Measurements from ENCODE around the gene TIMELESS. TPM values are rescaled to one million over a fixed set of nuclear protein-coding genes. Genes with fewer than 3 reads are reported as not detected.
"Not testable (repeated sequence)": the region's sequence is repeated elsewhere in the genome, so short reads cannot be mapped to it uniquely, and the experiment has no call there.

The TIMELESS gene
- total RNA-seq (1 to 10 TPM; 5.0 to 5.1 TPM), total RNA-seq (14.0 to 18.4 reads per million in 2 donors)

DNA sequence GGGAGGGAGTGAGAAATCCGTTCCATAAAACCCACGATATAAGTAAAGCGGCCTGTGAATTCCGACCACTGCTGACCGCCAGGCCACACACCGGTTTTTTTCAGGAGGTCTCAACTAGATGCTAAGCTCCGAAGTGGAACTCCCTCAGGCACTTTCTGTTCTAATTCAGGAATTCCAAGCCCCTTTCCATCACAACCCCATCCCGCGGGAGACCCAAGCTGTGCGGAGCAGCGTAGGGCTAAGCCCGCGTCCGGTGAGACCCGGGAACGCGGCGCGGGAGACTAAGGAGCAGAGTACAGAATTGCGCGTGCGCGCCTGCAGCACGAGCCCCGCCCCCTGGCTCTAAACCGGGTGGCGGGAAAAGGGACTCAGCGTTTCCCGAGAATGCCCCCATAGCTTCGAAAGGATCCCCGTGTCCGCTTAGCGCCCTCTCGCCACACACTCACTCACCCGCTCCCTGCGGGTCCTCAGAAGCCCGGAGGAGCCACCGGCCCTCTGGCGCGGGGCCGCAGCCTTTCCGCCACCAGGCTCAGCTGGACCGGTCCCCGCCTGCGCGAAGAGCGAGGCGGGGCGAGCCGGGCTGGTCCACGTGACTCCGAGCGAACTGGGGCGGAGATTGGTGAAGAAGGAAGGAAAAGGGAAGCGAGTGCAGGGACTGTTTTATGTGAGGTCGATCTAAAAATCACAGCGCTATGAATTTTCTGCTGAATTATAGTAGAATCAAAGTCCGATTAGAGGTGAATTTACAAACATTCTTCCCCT is at the start of gene TIMELESS:
Gene TIMELESS, minus strand, starts transcription at position 567 of the 762 bp plus-strand sequence. CDS start 15,256 bp downstream, outside the sequence.
- Mint-ChIP-seq H3K27me3 (peaks cover 8% of the 10 kb centered on the region), H3K4me3 (peak within 1 kb of the TSS; percentile 91), H3K27ac (peak within 1 kb of the TSS; percentile 81), H3K36me3 (ENCODE audit: low read depth) (no peaks in the 10 kb centered on the region), H3K4me1 (peaks cover 22% of the 10 kb centered on the region)
- peak; percentile 70 to 79 (median 77) for DNase-seq
- no peaks in the 10 kb centered on the region for H3K9me3 ChIP-seq (ENCODE audit: control insufficient read depth, low read length, poor library complexity, severe bottlenecking)
- peak; percentile 98 for ATAC-seq

DNA sequence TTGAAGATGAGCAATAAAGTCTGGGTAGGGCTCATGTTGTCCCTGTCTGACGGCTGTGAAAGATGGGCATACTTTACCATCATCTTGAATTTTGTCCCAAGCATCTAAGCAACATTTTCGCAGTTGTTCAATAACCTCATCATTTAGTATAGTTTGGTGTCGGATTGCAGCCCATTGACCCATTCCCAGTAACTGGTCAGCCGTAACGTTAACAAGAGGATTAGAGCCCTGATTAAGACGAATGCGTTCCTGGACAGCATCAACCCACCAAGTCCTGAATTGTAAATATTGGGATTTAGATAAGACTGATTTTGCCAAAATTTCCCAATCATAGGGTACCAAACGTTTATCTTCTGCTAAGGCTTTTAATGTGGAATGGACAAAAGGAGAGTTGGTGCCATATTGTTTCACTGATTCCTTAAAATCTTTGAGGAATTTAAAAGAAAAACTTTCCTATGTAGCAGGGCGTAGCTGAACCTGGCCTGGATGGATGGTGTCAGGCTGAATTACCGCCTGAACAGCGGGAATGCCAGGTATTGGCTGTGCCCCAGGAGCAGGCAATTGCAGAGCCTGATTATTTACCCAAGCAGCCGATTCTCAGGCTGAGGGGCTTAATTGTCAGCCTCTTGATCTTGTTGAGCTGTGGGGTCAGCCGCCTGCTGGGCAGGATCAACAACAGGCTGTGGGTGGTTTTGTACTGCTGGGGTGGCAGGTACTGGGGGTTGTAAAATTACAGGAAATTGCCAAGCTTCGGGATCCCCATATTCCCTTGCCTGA is 49.1 kb upstream of the TIMELESS start:
- not testable (repeated sequence) for H3K27me3 Mint-ChIP-seq; H3K27ac Mint-ChIP-seq; H3K9me3 ChIP-seq (ENCODE audit: control insufficient read depth, low read length, poor library complexity, severe bottlenecking); DNase-seq; ATAC-seq; H3K36me3 Mint-ChIP-seq (ENCODE audit: low read depth); H3K4me3 Mint-ChIP-seq; H3K4me1 Mint-ChIP-seq

GRCh38 chr12:56496704-56497103 is 47.5 kb upstream of the TIMELESS start:
- ATAC-seq; H3K4me1 Mint-ChIP-seq; H3K9me3 ChIP-seq (ENCODE audit: control insufficient read depth, low read length, poor library complexity, severe bottlenecking); H3K27ac Mint-ChIP-seq; H3K27me3 Mint-ChIP-seq; H3K4me3 Mint-ChIP-seq; H3K36me3 Mint-ChIP-seq (ENCODE audit: low read depth): not testable (repeated sequence)
- peak; percentile 22 to 53 (median 29) for DNase-seq

DNA sequence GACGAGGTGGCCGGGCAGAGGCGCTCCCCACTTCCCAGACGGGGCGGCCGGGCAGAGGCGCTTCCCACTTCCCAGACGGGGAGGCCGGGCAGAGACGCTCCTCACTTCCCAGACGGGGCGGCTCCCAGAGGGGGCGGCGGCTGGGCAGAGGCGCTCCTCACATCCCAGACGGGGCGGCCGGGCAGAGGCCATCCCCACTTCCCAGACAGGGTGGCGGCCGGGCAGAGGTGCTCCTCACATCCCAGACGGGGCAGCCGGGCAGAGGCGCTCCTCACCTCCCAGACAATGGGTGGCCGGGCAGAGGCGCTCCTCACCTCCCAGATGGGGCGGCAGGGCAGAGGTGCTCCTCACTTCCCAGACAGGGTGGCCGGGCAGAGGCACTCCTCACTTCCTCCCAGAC is 45.3 kb upstream of the TIMELESS start:
- H3K36me3 Mint-ChIP-seq (ENCODE audit: low read depth); H3K27me3 Mint-ChIP-seq; H3K4me1 Mint-ChIP-seq; DNase-seq; H3K4me3 Mint-ChIP-seq; H3K9me3 ChIP-seq (ENCODE audit: control insufficient read depth, low read length, poor library complexity, severe bottlenecking); ATAC-seq; H3K27ac Mint-ChIP-seq: not testable (repeated sequence)

DNA sequence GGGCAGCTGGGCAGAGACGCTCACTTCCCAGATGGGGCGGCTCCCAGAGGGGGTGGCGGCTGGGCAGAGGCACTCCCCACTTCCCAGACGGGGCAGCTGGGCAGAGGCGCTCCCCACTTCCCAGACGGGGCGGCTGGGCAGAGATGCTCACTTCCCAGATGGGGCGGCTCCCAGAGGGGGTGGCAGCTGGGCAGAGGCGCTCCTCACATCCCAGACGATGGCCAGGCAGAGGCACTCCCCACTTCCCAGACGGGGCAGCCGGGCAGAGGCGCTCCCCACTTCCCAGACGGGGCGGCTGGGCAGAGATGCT is 44.8 kb upstream of the TIMELESS start:
- not testable (repeated sequence) for H3K9me3 ChIP-seq (ENCODE audit: control insufficient read depth, low read length, poor library complexity, severe bottlenecking); ATAC-seq; DNase-seq; H3K27ac Mint-ChIP-seq; H3K36me3 Mint-ChIP-seq (ENCODE audit: low read depth); H3K27me3 Mint-ChIP-seq; H3K4me1 Mint-ChIP-seq; H3K4me3 Mint-ChIP-seq

DNA sequence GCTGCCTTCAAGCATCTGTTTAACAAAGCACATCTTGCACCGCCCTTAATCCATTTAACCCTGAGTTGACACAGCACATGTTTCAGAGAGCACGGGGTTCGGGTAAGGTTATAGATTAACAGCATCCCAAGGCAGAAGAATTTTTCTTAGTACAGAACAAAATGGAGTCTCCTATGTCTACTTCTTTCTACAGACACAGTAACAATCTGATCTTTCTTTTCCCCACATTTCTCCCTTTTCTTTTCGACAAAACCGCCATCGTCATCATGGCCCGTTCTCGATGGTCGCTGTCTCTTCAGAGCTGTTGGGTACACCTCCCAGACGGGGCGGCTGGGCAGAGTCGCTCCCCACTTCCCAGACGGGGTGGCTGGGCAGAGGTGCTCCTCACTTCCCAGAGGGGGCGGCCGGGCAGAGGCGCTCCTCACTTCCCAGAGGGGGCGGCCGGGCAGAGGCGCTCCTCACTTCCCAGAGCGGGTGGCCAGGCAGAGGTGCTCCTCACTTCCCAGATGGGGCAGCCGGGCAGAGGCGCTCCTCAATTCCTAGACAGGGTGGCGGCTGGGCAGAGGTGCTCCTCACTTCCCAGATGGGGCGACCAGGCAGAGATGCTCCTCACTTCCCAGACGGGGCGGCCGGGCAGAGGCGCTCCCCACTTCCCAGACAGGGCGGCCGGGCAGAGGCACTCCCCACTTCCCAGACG is 44.3 kb upstream of the TIMELESS start:
- H3K36me3 Mint-ChIP-seq (ENCODE audit: low read depth); H3K27me3 Mint-ChIP-seq; ATAC-seq; H3K4me1 Mint-ChIP-seq; H3K9me3 ChIP-seq (ENCODE audit: control insufficient read depth, low read length, poor library complexity, severe bottlenecking); H3K27ac Mint-ChIP-seq; H3K4me3 Mint-ChIP-seq; DNase-seq: not testable (repeated sequence)

- DNase-seq (no peak), ATAC-seq (no peak)
- Mint-ChIP-seq H3K4me1 (peaks cover 10% of the 10 kb centered on the region), H3K36me3 (ENCODE audit: low read depth) (no peaks in the 10 kb centered on the region), H3K4me3 (no peak overlapping the region), H3K27ac (no peak overlapping the region), H3K27me3 (peaks cover 5% of the 10 kb centered on the region)
- H3K9me3 ChIP-seq (ENCODE audit: control insufficient read depth, low read length, poor library complexity, severe bottlenecking), result no peaks in the 10 kb centered on the region
These were observed 41.1 kb upstream of the TIMELESS start for GRCh38 chr12:56490360-56490759.

- no peaks in the 10 kb centered on the region for H3K9me3 ChIP-seq (ENCODE audit: control insufficient read depth, low read length, poor library complexity, severe bottlenecking)
- H3K4me1 Mint-ChIP-seq, result peaks cover 10% of the 10 kb centered on the region
- peak within 1 kb of the TSS; percentile 80 for H3K4me3 Mint-ChIP-seq
- no peaks in the 10 kb centered on the region for H3K36me3 Mint-ChIP-seq (ENCODE audit: low read depth)
- peak; percentile 43 to 60 (median 59) for DNase-seq
- H3K27ac Mint-ChIP-seq, result no peak within 1 kb of the TSS
- ATAC-seq, result peak; percentile 97
- peaks cover 5% of the 10 kb centered on the region for H3K27me3 Mint-ChIP-seq
These were observed 39.1 kb upstream of the TIMELESS start, which contains the start of gene GLS2 for GRCh38 chr12:56488041-56488955. Gene GLS2, minus strand, starts transcription at chr12:56488161. Its CDS starts 43 bp downstream, at chr12:56488118.

DNA sequence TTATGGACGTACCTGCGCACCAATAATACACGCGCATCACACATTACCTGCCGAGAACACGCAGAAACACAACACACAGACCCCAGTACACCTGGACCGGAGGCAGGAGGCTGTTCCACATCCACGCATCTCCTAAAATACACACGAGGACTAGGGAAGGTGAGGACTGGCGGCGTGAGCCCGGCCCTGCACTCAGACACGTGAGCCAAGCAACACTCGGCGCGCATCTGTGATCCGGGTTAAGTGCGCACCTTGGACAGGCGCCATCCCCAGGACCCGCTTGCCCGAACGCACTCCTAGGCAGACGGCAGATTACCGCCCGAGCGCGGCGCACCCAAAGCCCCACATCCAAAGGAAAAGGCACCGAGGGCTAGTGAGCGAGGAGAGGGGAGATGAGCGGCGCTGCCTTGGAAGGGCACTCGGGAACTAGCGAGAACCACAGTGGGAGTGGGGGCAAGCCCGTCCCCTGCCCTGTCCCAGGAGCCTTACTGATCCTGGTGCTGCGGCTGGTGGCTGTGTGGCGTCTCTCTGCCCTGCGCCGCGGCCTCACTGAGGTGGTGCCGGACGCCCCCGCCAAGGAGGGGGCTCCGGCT is 38.3 kb upstream of the TIMELESS start:
- DNase-seq, result peak in 1 of 3 donors; percentile 21
- Mint-ChIP-seq H3K27me3 (peaks cover 5% of the 10 kb centered on the region), H3K36me3 (ENCODE audit: low read depth) (no peaks in the 10 kb centered on the region), H3K27ac (no peak overlapping the region), H3K4me3 (peak overlapping the region; percentile 80), H3K4me1 (peaks cover 10% of the 10 kb centered on the region)
- peak; percentile 24 for ATAC-seq
- H3K9me3 ChIP-seq (ENCODE audit: control insufficient read depth, low read length, poor library complexity, severe bottlenecking), result no peaks in the 10 kb centered on the region

GRCh38 chr12:56486694-56487093 is 37.5 kb upstream of the TIMELESS start:
- H3K9me3 ChIP-seq (ENCODE audit: control insufficient read depth, low read length, poor library complexity, severe bottlenecking), result no peaks in the 10 kb centered on the region
- H3K4me3 Mint-ChIP-seq, result peak overlapping the region; percentile 80
- DNase-seq, result no peak
- peaks cover 2% of the 10 kb centered on the region for H3K36me3 Mint-ChIP-seq (ENCODE audit: low read depth)
- no peak for ATAC-seq
- H3K27me3 Mint-ChIP-seq, result peaks cover 3% of the 10 kb centered on the region
- H3K4me1 Mint-ChIP-seq, result peaks cover 10% of the 10 kb centered on the region
- H3K27ac Mint-ChIP-seq, result no peak overlapping the region

DNA sequence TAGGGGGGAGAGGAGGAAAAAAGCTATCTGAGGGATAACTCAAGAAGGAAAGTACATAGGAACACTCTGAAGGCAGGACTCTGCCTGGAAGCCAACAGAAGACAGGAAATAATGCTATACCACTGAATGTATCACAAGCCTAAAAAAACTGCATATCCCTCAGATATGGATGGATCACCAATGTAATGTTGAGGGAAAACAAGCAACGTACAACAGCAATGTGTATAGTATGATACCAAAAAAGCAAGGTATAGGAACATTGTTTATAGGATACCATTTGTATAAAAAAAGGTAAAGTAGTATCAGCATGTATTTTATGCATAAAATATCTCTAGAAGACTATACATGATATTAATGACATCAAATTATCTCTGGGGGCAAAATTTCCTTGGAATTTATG is 35.3 kb upstream of the TIMELESS start:
- H3K4me3 Mint-ChIP-seq, result no peak overlapping the region
- no peaks in the 10 kb centered on the region for H3K27me3 Mint-ChIP-seq
- H3K9me3 ChIP-seq (ENCODE audit: control insufficient read depth, low read length, poor library complexity, severe bottlenecking), result no peaks in the 10 kb centered on the region
- DNase-seq (no peak), ATAC-seq (no peak)
- H3K36me3 Mint-ChIP-seq (ENCODE audit: low read depth), result peaks cover 2% of the 10 kb centered on the region
- peaks cover 16% of the 10 kb centered on the region for H3K4me1 Mint-ChIP-seq
- H3K27ac Mint-ChIP-seq, result no peak overlapping the region

DNA sequence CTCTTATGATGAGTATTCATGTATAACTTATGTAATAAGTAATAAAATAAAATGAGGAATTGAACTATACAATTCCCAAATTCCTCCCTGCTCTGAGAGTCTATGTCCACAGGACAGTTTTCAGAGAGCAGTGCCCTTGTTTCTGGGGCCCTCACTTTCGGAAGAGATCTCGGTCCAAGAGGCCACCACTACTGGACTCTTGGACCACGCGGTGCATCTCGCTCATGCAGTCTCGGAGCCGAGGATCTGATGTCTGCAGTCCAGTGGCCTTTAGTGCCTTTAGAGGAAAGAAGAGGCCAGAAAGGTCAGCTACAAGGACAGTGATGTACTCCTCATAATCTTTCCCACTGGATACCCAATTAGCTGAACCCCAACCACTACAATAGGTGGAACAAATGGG is 30.4 kb upstream of the TIMELESS start:
- Mint-ChIP-seq H3K36me3 (ENCODE audit: low read depth) (peaks cover 2% of the 10 kb centered on the region), H3K4me3 (no peak overlapping the region), H3K27me3 (no peaks in the 10 kb centered on the region), H3K27ac (no peak overlapping the region), H3K4me1 (peaks cover 15% of the 10 kb centered on the region)
- H3K9me3 ChIP-seq (ENCODE audit: control insufficient read depth, low read length, poor library complexity, severe bottlenecking), result no peaks in the 10 kb centered on the region
- no peak for ATAC-seq
- no peak for DNase-seq
